Measurements from ENCODE around the gene RPS4Y2. TPM values are rescaled to one million over a fixed set of nuclear protein-coding genes. Genes with fewer than 3 reads are reported as not detected.

The RPS4Y2 gene
- total and polyA plus RNA-seq, 8 donors: 0.20 TPM; not detected in 7

DNA sequence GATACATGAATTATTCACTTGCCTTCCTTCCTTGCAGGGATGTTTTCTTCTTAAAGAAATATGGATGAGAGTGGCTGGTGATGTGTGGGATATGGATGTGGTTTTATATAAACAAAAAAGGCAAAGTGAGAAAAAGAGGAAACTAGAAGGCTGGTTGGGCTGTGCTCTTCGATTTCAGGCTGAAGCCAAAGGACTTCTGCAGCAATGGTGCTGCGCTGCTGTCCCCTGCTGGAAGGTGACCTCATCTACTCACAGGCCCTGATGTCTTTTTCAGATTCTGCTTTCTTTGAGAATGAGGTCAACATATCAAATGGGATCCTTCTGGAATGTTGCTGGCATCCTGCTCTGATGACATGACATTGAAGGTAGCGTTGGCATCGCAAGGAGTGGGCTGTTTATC is 15.3 kb upstream of the RPS4Y2 start:
- Histone ChIP-seq H3K27ac (no peak overlapping the region), H3K4me3 (no peak overlapping the region), H3K9me3 (no peaks in the 10 kb centered on the region), H3K4me1 (no peaks in the 10 kb centered on the region), H3K36me3 (no peaks in the 10 kb centered on the region), H3K27me3 (no peaks in the 10 kb centered on the region)
- no peak for ATAC-seq
- peak in 1 of 4 donors; percentile 3 for DNase-seq
- intact Hi-C loops (cut with DNase I): no loop called here
- TF ChIP-seq, protein P1, sequence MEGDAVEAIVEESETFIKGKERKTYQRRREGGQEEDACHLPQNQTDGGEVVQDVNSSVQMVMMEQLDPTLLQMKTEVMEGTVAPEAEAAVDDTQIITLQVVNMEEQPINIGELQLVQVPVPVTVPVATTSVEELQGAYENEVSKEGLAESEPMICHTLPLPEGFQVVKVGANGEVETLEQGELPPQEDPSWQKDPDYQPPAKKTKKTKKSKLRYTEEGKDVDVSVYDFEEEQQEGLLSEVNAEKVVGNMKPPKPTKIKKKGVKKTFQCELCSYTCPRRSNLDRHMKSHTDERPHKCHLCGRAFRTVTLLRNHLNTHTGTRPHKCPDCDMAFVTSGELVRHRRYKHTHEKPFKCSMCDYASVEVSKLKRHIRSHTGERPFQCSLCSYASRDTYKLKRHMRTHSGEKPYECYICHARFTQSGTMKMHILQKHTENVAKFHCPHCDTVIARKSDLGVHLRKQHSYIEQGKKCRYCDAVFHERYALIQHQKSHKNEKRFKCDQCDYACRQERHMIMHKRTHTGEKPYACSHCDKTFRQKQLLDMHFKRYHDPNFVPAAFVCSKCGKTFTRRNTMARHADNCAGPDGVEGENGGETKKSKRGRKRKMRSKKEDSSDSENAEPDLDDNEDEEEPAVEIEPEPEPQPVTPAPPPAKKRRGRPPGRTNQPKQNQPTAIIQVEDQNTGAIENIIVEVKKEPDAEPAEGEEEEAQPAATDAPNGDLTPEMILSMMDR (IDR thresholded peaks at IDR 0.05): no peak

DNA sequence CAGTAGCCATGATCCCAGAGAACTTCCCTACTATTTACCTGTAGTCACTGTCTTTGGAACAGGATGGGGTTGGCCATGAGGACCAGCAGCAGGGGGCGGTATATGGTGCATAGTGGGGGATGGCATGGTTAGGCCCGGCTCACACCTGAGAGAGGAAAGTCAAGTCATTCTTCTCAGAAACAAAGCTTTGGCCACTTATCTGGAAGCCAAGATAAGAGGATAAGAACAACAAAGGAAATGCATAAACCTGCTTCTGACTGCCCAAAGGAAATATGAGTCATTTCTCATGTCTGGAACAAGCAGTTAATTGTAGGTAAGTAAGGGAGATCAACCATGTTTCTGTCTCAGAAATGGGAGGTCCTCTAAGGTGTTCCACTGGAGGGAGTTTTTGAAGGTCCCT is 10.8 kb upstream of the RPS4Y2 start:
- intact Hi-C loops (cut with DNase I): no loop called here
- no peak for ATAC-seq

DNA sequence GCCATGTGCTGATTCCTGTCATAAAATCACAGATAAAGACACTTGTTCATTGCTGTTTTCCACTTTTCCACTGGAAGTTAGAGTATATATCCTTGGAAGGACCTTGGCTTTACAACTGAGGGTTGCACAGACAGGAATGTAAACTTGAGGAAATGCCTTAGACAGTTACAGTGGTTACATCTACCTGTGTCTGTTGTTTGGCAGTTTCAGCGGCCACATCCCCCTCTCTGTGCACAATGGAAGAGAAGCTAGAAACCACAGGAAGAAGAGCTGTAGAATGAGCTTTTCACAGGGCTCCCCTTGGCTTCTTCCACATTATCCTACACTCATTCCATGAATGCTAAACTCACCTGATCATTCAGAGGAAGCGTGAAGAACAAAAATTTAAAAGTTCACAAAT is 9.0 kb upstream of the RPS4Y2 start:
- DNase-seq (no peak), ATAC-seq (no peak)
- Histone ChIP-seq H3K36me3 (no peaks in the 10 kb centered on the region), H3K27me3 (no peaks in the 10 kb centered on the region), H3K9me3 (no peaks in the 10 kb centered on the region), H3K4me3 (no peak overlapping the region), H3K4me1 (no peaks in the 10 kb centered on the region), H3K27ac (no peak overlapping the region)
- intact Hi-C loops (cut with DNase I): no loop called here
- TF ChIP-seq, protein P1 (IDR thresholded peaks at IDR 0.05): no peak

More for the DNA sequence above, 10.8 kb upstream of the RPS4Y2 start:
- Histone ChIP-seq H3K4me3 (no peak overlapping the region), H3K27me3 (no peaks in the 10 kb centered on the region), H3K27ac (no peak overlapping the region), H3K4me1 (no peaks in the 10 kb centered on the region), H3K9me3 (no peaks in the 10 kb centered on the region), H3K36me3 (no peaks in the 10 kb centered on the region)
- TF ChIP-seq, protein P1 (IDR thresholded peaks at IDR 0.05): no peak
- DNase-seq: no peak

DNA sequence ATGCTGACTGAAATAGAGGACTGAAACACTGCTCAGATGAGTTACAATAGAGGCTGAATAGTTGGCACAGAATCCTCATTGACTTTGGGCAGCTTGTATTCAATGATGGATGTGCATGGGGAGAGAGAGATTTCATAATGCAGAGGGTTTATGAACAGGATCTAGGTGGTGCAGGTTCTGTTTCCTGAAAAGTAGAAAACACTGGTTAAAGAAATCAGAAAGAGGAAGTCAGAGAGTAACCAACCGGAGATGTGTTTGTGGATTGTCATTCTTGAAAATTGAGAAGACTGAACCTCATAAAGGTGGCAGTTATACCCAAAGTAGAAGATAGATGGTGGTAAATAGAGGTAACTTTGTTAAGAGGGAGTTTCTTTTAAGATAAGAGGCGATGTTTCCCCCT is 8.0 kb downstream of the RPS4Y2 start:
- intact Hi-C loops (cut with DNase I): no loop called here
- TF ChIP-seq, protein P1 (IDR thresholded peaks at IDR 0.05): no peak
- H3K27ac ChIP-seq: no peak overlapping the region
- no peaks in the 10 kb centered on the region for H3K4me1 ChIP-seq
- no peak overlapping the region for H3K4me3 ChIP-seq
- ATAC-seq (no peak), DNase-seq (no peak)
- H3K9me3 ChIP-seq: no peaks in the 10 kb centered on the region
- H3K27me3 ChIP-seq: no peaks in the 10 kb centered on the region
- no peaks in the 10 kb centered on the region for H3K36me3 ChIP-seq

DNA sequence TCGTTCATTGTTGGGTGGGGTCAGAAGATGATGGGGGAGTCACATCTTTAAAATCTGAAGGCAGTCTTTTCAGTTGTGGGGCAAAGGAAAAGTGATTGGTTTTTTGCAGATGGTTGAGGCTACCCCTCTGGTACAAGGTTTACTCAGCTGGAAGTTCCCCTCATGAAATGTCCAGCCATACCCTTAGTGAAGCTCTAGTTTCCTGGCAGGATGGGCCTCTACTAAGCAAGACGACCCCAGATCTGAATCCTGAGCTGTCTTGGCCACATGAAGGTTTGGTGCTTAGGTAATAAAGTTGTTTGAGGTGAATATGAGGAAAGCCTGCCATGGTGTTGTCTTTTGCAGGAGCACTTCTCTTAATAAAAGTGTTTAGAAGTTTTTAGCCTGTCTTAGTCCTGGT is 9.2 kb downstream of the RPS4Y2 start:
- intact Hi-C loops (cut with DNase I): no loop called here
- ATAC-seq (no peak), DNase-seq (no peak)
- Histone ChIP-seq H3K27me3 (no peaks in the 10 kb centered on the region), H3K36me3 (no peaks in the 10 kb centered on the region), H3K9me3 (no peaks in the 10 kb centered on the region), H3K4me1 (no peaks in the 10 kb centered on the region), H3K27ac (no peak overlapping the region), H3K4me3 (no peak overlapping the region)
- TF ChIP-seq, protein P1 (IDR thresholded peaks at IDR 0.05): no peak
